GM12875 (cell line): ENCODE results near the gene CTU2.
"Not testable (repeated sequence)": the region's sequence is repeated elsewhere in the genome, so short reads cannot be mapped to it uniquely, and the experiment has no call there.

Experiments
- H3K4me3 ChIP-seq: one replicate; pipeline ENCODE4 v1.5.1; 2011; ENCODE audit warnings: low read depth, low read length, control low read depth
- TF ChIP-seq, protein P1 (sequence below): IDR thresholded peaks from 2 replicates; pipeline ENCODE4 v1.5.1; 2011; ENCODE audit warnings: low read depth, mild to moderate bottlenecking, control low read depth, inconsistent platforms, low read length, moderate library complexity, borderline replicate concordance; ENCODE audit not compliant: insufficient read depth

CTU2 gene

DNA sequence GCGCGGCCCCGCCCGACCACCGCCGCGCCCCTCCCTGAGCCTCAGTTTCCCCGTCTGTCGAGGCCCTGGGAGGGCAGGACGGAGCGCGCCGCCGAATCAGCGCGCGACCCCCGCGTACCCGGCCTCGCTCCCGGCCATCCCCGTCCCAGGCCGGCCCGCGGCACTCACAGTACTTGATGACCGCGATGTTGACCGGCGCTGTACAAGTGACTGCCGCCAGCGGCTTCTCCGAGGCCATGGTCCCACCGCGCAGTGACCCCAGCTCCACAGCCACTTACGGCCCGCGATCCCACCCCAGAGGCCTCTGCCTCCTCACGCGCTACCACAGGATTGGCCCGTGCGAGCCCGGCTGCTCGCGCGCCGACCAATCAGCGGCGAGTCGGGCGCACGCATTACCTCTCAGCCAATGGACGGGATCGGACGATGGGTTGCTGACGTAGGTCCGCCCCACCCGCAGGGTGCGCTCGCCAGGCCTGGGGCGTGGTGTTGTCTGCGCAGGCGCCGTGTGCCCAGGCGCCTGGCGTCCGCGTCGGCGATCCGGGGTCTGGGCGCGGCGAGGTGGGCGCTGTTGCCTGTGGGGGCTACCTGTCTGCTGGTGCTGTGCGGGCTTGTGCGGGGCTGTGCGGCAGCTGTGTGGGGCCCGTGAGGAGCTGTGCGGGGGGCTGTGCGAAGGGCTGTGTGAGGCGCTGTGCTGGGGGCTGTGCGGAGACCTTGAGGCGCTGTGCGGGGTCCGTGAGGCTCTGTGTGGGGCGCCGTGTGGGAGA is 43.3 kb upstream of the CTU2 start, which contains the start of gene MVD:
TSS of gene MVD (minus strand) at position 249 of the 764 bp plus-strand sequence. CDS start at position 238, 11 bp downstream.
- TF ChIP-seq, protein P1, sequence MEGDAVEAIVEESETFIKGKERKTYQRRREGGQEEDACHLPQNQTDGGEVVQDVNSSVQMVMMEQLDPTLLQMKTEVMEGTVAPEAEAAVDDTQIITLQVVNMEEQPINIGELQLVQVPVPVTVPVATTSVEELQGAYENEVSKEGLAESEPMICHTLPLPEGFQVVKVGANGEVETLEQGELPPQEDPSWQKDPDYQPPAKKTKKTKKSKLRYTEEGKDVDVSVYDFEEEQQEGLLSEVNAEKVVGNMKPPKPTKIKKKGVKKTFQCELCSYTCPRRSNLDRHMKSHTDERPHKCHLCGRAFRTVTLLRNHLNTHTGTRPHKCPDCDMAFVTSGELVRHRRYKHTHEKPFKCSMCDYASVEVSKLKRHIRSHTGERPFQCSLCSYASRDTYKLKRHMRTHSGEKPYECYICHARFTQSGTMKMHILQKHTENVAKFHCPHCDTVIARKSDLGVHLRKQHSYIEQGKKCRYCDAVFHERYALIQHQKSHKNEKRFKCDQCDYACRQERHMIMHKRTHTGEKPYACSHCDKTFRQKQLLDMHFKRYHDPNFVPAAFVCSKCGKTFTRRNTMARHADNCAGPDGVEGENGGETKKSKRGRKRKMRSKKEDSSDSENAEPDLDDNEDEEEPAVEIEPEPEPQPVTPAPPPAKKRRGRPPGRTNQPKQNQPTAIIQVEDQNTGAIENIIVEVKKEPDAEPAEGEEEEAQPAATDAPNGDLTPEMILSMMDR: no peak
- peak within 1 kb of the TSS; percentile 96 for H3K4me3 ChIP-seq

DNA sequence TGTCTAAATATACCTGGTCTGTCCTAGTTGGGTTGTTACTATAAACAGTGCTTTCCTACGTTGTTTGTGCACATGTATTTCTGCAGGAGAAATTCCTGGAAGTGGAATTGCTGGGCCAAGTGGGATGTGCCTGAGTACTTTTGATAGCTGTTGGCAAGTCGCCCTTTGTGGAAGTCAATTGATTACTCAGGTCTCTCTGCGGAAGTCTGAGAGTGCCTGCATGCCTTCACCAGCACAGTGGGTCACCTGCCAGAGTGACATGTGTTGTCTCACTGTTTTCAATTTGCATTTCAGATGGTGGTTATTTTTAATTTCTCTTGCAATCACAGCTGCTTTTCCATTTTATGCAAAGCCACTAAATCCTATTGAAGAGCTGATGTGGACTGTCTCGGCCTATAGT is 41.2 kb upstream of the CTU2 start:
- H3K4me3 ChIP-seq: no peak overlapping the region
- TF ChIP-seq, protein P1: no peak

DNA sequence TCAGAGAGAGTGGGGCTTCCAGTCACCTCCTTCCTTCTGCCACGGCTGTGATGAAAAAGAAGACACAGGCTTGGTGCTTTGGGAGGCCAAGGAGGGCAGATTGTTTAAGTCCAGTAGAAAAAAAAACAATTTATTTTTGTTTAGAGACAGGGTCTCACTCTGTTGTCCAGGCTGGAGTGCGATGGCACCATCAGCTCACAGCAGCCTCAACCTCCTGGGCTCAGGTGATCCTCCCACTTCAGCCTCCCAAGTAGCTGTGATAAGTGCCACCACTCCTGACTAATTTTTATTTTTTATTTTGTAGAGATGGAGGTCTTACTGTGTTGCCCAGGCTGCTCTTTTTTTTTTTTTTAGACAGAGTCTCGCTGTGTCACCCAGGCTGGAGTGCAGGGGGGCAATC is 40.7 kb upstream of the CTU2 start:
- TF ChIP-seq, protein P1: no peak
- no peak overlapping the region for H3K4me3 ChIP-seq

DNA sequence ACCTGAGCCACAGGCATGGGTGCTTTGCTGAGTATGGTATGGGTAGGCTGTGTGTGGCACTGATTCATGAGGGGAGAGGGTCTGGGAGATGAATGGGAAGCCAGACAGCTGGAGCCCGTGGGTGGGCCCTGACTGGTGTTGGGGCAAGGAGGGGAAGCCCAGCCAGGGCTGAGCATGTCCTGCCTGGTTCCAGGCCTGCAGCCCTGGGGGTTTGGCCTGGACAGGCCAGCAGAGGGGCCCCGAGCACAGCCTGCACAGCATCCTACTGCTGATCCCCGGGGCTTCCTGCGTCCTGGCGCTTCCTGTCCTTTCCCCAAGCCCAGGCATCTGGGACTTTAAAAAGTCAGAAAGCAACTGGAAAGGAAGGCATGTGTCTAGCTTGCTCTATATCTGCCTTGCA is 38.8 kb upstream of the CTU2 start:
- TF ChIP-seq, protein P1: no peak
- H3K4me3 ChIP-seq: no peak overlapping the region

DNA sequence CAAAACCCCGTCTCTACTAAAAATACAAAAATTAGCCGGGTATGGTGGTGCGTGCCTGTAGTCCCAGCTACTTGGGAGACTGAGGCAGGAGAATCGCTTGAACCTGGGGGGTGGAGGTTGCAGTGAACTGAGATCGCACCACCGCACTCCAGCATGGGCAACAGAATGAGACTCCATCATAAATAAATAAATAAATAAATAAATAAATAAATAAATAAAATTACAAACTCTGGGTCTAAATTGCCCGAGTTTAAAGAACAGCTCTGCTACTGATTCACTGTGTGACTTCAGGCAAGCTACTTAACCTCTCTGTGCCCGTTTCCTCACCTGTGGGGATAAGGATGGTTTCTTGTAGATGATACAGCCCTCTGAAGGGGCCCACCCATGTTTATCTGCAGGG is 36.8 kb upstream of the CTU2 start:
- H3K4me3 ChIP-seq: not testable (repeated sequence)

DNA sequence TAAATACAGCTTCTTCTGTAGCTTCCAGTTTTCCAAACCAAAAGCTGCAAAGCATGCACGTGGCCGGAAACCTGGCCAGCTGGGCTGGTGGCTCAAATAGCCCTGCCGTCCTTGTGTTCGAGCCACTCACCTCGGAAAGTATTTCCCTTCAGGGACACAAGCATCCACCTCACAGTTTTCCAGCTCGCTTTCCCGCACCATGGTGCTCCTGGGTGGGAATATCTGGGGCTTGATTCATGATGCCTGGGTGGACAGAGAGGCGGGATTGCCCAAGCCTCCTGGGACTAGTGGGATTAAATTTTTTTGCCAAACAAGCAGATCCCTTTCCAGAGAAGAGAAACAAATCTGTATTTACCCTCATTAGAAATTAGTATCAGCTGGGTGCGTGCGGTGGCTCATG is 36.3 kb upstream of the CTU2 start:
- H3K4me3 ChIP-seq: no peak overlapping the region
- TF ChIP-seq, protein P1: no peak

DNA sequence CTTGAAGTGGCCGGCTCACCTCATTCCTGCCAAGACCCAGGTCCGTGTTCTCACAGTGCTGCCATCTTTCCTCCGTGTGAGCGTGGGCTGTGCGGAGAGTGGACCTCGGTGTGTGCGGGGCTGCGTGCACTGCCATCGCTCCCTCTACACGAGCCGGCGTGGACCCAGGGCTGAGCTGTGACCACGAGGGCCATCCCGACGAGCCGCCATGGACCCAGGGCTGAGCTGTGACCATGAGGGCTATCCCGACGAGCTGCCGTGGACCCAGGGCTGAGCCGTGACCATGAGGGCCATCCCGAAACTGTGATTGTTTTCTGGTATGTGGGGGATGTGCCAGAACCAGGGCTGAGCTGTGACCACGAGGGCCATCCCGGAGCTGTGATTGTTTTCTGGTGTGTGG is 34.5 kb upstream of the CTU2 start:
- H3K4me3 ChIP-seq: no peak overlapping the region
- TF ChIP-seq, protein P1: no peak
